ENCODE data around the gene LMNTD2.

The LMNTD2 gene

DNA sequence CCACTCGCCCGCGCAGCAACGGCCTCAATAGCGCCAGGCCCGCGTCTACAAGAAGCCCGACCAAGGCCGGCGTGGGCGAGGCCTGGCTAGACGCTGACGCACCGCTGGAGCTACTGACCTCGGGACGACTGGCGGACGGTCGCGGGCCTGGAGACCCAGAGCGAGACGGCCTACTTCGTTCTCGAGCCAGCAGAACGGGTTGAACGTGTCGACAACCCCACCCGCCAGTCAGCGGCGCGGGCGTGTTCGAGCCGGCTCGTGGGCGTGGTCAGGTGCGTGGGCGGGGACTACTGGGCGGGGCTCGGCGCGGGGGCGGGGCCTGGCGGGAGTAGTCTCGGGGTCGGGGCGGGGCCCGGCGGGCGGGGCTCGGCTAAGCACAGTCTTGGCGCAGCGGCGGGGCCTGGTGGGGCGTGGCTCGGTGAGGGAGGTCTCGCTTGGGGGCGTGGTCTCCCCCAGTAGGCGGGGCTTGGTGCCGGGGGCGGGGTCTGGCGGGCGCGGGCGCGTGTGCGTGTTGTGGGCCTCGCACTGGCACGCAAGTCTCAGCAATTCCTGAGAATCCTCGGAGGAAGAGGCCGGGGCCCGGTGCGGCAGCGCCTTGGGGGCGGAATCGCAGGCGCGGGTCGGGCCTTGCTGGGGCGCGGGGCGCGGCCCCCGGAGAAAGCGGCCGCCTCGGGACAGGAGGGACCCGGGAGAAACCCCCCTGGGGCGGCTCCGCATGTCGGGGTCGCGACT, 53.4 kb downstream of the LMNTD2 start, which contains the start of gene RNH1:
Gene RNH1 (minus strand): TSS at position 248 of the 732 bp plus-strand sequence. CDS start 5,080 bp downstream, outside the sequence.
- peak; percentile 83 to 90 for DNase-seq

DNA sequence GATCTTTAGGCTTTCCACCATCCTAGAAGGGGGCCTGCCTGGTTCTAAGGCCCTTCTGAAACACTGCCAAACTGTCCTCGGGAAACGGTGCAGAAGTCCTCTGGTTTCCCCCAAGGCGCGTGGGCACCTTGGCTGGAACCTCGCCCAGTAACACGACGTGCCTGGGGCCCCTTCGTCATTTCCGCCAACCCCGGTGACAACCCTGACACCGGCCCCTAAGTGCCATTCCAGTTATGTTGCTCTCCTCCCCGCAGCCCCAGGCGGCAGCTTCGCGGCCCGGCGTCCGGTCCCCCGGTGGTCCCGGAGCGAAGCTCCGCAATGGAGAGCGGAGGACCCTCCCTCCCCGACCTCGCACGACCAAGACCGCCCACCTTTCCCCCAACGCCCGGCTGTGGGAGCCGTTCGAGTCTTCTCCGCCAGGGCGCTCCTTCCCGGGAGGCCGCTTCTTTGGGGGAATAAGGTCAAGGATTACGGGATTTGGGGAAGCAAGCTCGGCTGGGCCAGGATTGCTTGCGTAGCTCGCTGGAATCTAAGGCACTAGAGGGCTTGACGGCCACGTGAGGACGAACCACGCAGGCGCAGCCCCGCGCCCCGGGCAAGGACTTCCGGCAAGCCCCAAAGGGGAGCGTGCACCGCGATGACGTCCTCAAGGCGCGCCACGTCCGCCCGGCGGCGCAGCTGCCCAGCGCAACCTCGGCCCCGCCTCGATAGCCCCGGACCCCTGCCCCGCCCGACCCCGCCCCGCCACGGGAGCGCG, 54.1 kb downstream of the LMNTD2 start:
- peak; percentile 80 to 85 for DNase-seq

DNA sequence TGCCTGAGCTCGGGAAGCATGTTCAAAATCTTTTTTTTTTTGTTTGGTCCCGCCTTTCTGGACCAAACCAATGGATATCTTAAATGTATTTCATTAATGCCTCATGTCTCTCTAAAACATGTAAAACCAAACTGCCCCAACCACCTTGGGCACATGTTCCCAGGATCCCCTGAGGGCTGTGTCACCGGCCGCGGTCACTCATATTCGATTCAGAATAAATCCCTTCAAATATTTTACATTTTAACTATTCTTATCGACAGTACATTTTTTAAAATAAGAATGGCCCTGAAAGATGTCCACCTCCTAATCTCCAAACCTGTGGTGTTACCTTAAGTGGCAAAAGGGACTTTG, 55.6 kb downstream of the LMNTD2 start:
- DNase-seq, result no peak
